Ovary (tissue), 9 donors: ENCODE results near the gene DNMT3A. TPM values are rescaled to one million over a fixed set of nuclear protein-coding genes. Genes with fewer than 3 reads are reported as not detected.
A peak's percentile ranks its signal among the peaks of the same experiment; 100 is the strongest.

Experiments used
- DNase-seq, 5 donors: peaks; one replicate each; pipeline ENCODE4 v3.0.0-alpha.2; 2019 to 2020
- H3K27ac ChIP-seq, 2 donors: fragments of 200-600 bp; one replicate each; pipeline versions ENCODE4 v1.5.1 to v1.8.0; 2019 to 2022
- H3K27me3 ChIP-seq: fragments of 200-600 bp; one replicate; pipeline ENCODE4 v1.8.0; 2022
- H3K36me3 ChIP-seq: fragments of 200-600 bp; sonication (generic); one replicate; pipeline ENCODE4 v1.5.1; 2019
- H3K4me1 ChIP-seq: one replicate; pipeline ENCODE4 v1.8.1; 2013; ENCODE audit warnings: mild to moderate bottlenecking, moderate library complexity; ENCODE audit not compliant: insufficient read depth
- H3K4me3 ChIP-seq: fragments of 200-600 bp; sonication (generic); one replicate; pipeline ENCODE4 v1.5.1; 2017
- H3K9me3 ChIP-seq, 2 donors: fragments of 200-600 bp in 1 of 2; sonication (generic) in 1 of 2; one replicate each; pipeline versions ENCODE4 v1.5.1 to v1.8.1; 2013 to 2019; ENCODE audit warnings: mild to moderate bottlenecking in 1 of 2, moderate library complexity in 1 of 2
- CTCF ChIP-seq, 3 donors: fragments of 450-650 bp in 2 of 3; fragments of 200-600 bp in 1 of 3; IDR thresholded peaks; one replicate each; pipeline versions ENCODE4 v1.5.1 to v1.8.0; 2016 to 2022; ENCODE audit warnings: antibody characterized with exemption in 3 of 3, mild to moderate bottlenecking in 1 of 3
- EP300 ChIP-seq: sonication (generic); formaldehyde crosslinking; IDR thresholded peaks from one replicate; pipeline ENCODE4 v1.6.1; 2017; ENCODE audit warnings: antibody characterized with exemption
- POLR2A ChIP-seq: fragments of 450-650 bp; IDR thresholded peaks from one replicate; pipeline ENCODE4 v1.6.1; 2017; ENCODE audit warnings: antibody characterized with exemption, mild to moderate bottlenecking, moderate library complexity
- WGBS, 3 donors: extraction: QIAGEN DNeasy Blood & Tissue Kit in 1 of 3; methylation state at CpG; one replicate each; pipeline versions ENCODE4 v1.1.5 to v1.1.7; 2013 to 2017; 5-methylcytosine and 5-hydroxymethylcytosine counted together
- intact Hi-C, 4 donors: fragments of 100-400 bp; cut with DNase I; formaldehyde crosslinking; loops; one replicate each; pipeline versions ENCODE4 v1.11.0 to v1.15.1; 2022 to 2023
- polyA plus RNA-seq, 2 donors: library from polyadenylated mRNA; stranded (reverse); fragments of 200-250 nt in 1 of 2; fragments of 350-450 nt in 1 of 2; fragmentation: Illumina TruSeq in 1 of 2; extraction: RNeasy Lipid Tissue Mini Kit (QIAGEN cat#74804) in 1 of 2; gene quantifications; one replicate each; pipeline ENCODE4 v1.2.3, GENCODE V29; 2013 to 2014
- total RNA-seq, 7 donors: library from RNA; depleted of rRNA in 2 of 7; stranded (reverse); fragments of >200 nt in 2 of 7; fragmentation: NEBNext Ultra II Directional in 3 of 7; extraction: Animal tissue kit (Norgen Biotek cat#: 25700) in 3 of 7; gene quantifications; one replicate each; pipeline versions ENCODE4 v1.1.0 to v1.2.4, GENCODE V29; 2016 to 2023
- donor health status: DM: no; HTN: no; CAD: no; lungs with moderate emphysema.
- donor health status: DM: no; HTN: no; CAD: no.
- donor health status: Bipolar disorder and iron deficiency.
- donor health status: DM: yes; HTN: yes; CAD: no.
- donor health status: DM: no; HTN: no; CAD: no.
- donor health status: DM: yes; HTN: yes; CAD: no.

Gene DNMT3A
- total and polyA plus RNA-seq, 9 donors, result 11.3 to 72.7 (median 46.7) TPM

DNA sequence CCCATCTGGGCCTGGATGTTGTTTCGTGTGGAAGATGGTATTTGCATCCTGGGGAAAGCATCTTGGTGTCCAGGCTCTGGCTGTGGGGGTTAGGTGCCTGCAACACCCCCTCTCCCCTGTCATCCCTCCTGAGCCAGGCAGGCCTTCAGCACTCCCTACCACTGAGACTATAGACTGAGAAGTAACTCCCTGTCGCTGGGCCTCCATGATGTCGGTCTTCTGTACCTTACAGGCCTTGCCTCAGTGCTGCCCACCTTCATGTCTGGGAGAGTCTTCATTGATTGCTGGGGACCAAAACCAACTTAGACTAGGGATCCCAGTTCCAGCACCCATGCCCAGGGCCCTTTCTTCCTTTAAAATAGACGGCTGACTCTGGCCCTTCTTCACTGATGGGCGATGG is 33.1 kb upstream of the DNMT3A start:
- no peak for DNase-seq
- no peaks in the 10 kb centered on the region for H3K27me3 ChIP-seq
- TF ChIP-seq POLR2A, result no peak
- TF ChIP-seq CTCF (IDR thresholded peaks at IDR 0.05), result no peak
- TF ChIP-seq EP300, result no peak
- no peak overlapping the region for H3K27ac ChIP-seq
- peaks cover 9% of the 10 kb centered on the region for H3K4me1 ChIP-seq
- intact Hi-C loops, result loop anchor here in 1 of 4 donors (5.0 to 10.0 kb wide), 2 partner anchors 142 to 300 kb away; partner anchors contain the start of gene DTNB
- no peak overlapping the region for H3K4me3 ChIP-seq
- H3K9me3 ChIP-seq, result no peaks in the 10 kb centered on the region
- no peaks in the 10 kb centered on the region for H3K36me3 ChIP-seq
- WGBS, 3 donors, result 91 to 98% (median 97%) methylated on average over 5 of the region's 5 CpGs

DNA sequence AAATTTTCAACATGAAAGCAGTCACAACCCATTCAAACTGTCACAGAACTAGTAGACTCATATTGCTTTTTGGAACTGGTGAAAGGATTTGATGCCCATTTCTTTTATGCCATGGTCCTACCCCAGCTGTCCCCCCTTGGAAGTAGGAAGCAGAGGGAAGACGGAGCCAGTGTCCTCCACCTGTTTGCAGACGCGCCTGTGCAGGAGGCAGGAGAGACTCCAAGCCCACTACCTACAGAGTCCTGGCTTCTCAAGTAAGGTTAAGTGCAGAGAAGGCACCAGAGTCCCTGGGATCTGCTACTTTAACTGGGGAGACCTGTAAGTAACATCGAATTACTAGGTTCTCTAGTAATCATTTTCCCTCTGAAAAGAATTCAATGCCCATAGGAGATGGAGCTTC is 32.7 kb upstream of the DNMT3A start:
- H3K9me3 ChIP-seq, result no peaks in the 10 kb centered on the region
- TF ChIP-seq EP300 (no peak), POLR2A (no peak), CTCF (IDR thresholded peaks at IDR 0.05) (no peak)
- WGBS, 3 donors, result 93 to 98% (median 96%) methylated on average over 4 of the region's 4 CpGs
- H3K36me3 ChIP-seq, result no peaks in the 10 kb centered on the region
- no peak overlapping the region for H3K27ac ChIP-seq
- intact Hi-C loops, result loop anchor here in 1 of 4 donors (10.0 kb wide), 1 partner anchor 300 kb away; the partner anchor contains the start of gene DTNB
- H3K4me3 ChIP-seq, result no peak overlapping the region
- peak in 1 of 5 donors; percentile 2 for DNase-seq
- H3K4me1 ChIP-seq, result peaks cover 9% of the 10 kb centered on the region
- H3K27me3 ChIP-seq, result no peaks in the 10 kb centered on the region

DNA sequence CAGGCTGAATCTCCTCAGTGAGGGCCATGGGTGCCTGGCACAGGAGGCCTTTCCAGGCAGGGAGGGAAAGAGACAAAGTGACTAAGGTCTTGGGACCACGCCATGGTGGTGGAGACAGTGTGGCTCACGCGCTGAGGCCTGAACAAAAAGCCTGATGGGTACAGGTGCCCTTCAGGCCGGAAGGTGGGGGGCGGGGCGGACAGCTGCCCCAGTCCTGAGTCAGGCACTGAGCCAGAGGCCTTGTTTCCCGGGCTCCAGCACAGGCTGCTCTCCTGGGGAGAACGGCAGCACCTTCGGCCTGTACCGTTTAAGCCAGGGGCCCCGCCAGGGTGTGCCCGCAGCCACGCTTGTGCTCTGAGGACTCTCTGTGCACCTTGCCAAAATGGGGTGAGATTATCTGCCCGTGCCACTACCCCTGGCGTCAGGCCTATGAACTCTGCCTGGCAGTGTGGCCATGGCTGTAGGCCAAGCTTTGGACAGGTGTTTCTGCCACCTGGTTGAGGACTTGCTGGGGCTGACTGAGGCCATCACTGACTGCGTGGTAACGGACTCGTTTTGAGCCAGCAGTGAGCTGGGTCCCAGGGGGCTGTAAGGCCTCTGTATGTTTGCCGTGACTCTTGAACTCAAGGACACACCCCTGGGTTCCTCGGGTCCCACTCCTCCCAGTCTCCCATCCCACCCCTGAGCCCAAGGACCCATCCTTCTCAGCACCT is 31.7 kb upstream of the DNMT3A start:
- Histone ChIP-seq H3K9me3 (no peaks in the 10 kb centered on the region), H3K4me3 (no peak overlapping the region), H3K36me3 (no peaks in the 10 kb centered on the region), H3K27ac (no peak overlapping the region), H3K4me1 (peaks cover 9% of the 10 kb centered on the region), H3K27me3 (no peaks in the 10 kb centered on the region)
- 78 to 85% (median 79%) methylated on average over 19 to 20 of the region's 20 CpGs for WGBS, 3 donors
- intact Hi-C loops, result loop anchor here in 1 of 4 donors (10.0 kb wide), 1 partner anchor 301 kb away; the partner anchor contains the start of gene DTNB
- TF ChIP-seq POLR2A, result no peak
- DNase-seq, result peak in 2 of 5 donors; percentile 21 to 40

GRCh38 chr2:25372405-25373268 is 30.9 kb upstream of the DNMT3A start:
- TF ChIP-seq EP300, result no peak
- TF ChIP-seq CTCF (IDR thresholded peaks at IDR 0.05), result no peak
- no peak for TF ChIP-seq POLR2A

More at GRCh38 chr2:25372405-25373268, 30.9 kb upstream of the DNMT3A start:
- Histone ChIP-seq H3K4me3 (no peak overlapping the region), H3K4me1 (peaks cover 9% of the 10 kb centered on the region), H3K27me3 (no peaks in the 10 kb centered on the region), H3K36me3 (no peaks in the 10 kb centered on the region), H3K27ac (no peak overlapping the region), H3K9me3 (no peaks in the 10 kb centered on the region)
- 78 to 82% (median 78%) methylated on average over 25 of the region's 25 CpGs for WGBS, 3 donors
- DNase-seq, result peak in 2 of 5 donors; percentile 13 to 27
- intact Hi-C loops, result loop anchor here in 1 of 4 donors (10.0 kb wide), 1 partner anchor 302 kb away; the partner anchor contains the start of gene DTNB
